ENCODE measurements around the gene MEI4.
"Not testable (repeated sequence)": the region's sequence is repeated elsewhere in the genome, so short reads cannot be mapped to it uniquely, and the experiment has no call there.

MEI4 gene

GRCh38 chr6:77650098-77650663 is 2.7 kb upstream of the MEI4 start:
- H3K4me1 ChIP-seq (ENCODE audit: low read length): no peaks in the 10 kb centered on the region
- no peak for TF ChIP-seq EZH2 (optimal IDR thresholded peaks at IDR 0.05; ENCODE audit: low read depth, low read length)
- no peak; the same call in none of the 2 replicates for TF ChIP-seq CTCF (IDR thresholded peaks at IDR 0.05; ENCODE audit: low read length)
- no peak for TF ChIP-seq EZH2phosphoT487 (IDR thresholded peaks at IDR 0.05; ENCODE audit: low read length)
- H3K27ac ChIP-seq (ENCODE audit: low read length): peak overlapping the region; percentile 8; the same call in 1 of the 2 replicates
- no peaks in the 10 kb centered on the region for H3K79me2 ChIP-seq (ENCODE audit: low read length)
- DNase-seq: peak; percentile 37
- H3K4me3 ChIP-seq (ENCODE audit: low read length): peak overlapping the region; percentile 52
- no peaks in the 10 kb centered on the region for H4K20me1 ChIP-seq (ENCODE audit: insufficient read depth, low read length)
- no peaks in the 10 kb centered on the region for H3K9me2 ChIP-seq (replicated peaks; ENCODE audit: insufficient read depth, low read length)
- peak overlapping the region; percentile 12; the same call in 1 of the 2 replicates for H3K9ac ChIP-seq (ENCODE audit: low read length)
- H3K9me3 ChIP-seq (replicated peaks; ENCODE audit: insufficient read depth, low read length): no peaks in the 10 kb centered on the region
- H3K36me3 ChIP-seq (replicated peaks; ENCODE audit: insufficient read depth, low read length): no peaks in the 10 kb centered on the region
- H3K27me3 ChIP-seq (replicated peaks; ENCODE audit: insufficient read depth, low read length): no peaks in the 10 kb centered on the region
- H3F3A ChIP-seq (ENCODE audit: insufficient read depth, low read length): no peaks in the 10 kb centered on the region
- peak overlapping the region; percentile 39; the same call in 1 of the 2 replicates for H3K4me2 ChIP-seq (ENCODE audit: low read depth, low read length)
- peak overlapping the region; percentile 66 for H2AFZ ChIP-seq (ENCODE audit: low read length)

GRCh38 chr6:77653816-77654215 is 977 bp downstream of the MEI4 start:
- no peak for TF ChIP-seq EZH2 (optimal IDR thresholded peaks at IDR 0.05; ENCODE audit: low read depth, low read length)
- TF ChIP-seq CTCF (IDR thresholded peaks at IDR 0.05; ENCODE audit: low read length): no peak
- TF ChIP-seq EZH2phosphoT487 (IDR thresholded peaks at IDR 0.05; ENCODE audit: low read length): no peak
- DNase-seq: no peak
- no peaks in the 10 kb centered on the region for H4K20me1 ChIP-seq (ENCODE audit: insufficient read depth, low read length)
- H3K27me3 ChIP-seq (replicated peaks; ENCODE audit: insufficient read depth, low read length): no peaks in the 10 kb centered on the region
- H3K36me3 ChIP-seq (replicated peaks; ENCODE audit: insufficient read depth, low read length): no peaks in the 10 kb centered on the region
- H3K9me3 ChIP-seq (replicated peaks; ENCODE audit: insufficient read depth, low read length): no peaks in the 10 kb centered on the region
- no peaks in the 10 kb centered on the region for H3K79me2 ChIP-seq (ENCODE audit: low read length)
- H3K4me1 ChIP-seq (ENCODE audit: low read length): no peaks in the 10 kb centered on the region
- H3K9me2 ChIP-seq (replicated peaks; ENCODE audit: insufficient read depth, low read length): no peaks in the 10 kb centered on the region
- H3K4me2 ChIP-seq (ENCODE audit: low read depth, low read length): no peak overlapping the region
- H2AFZ ChIP-seq (ENCODE audit: low read length): no peak overlapping the region
- H3K4me3 ChIP-seq (ENCODE audit: low read length): no peak overlapping the region
- no peak overlapping the region for H3K9ac ChIP-seq (ENCODE audit: low read length)
- no peak overlapping the region for H3K27ac ChIP-seq (ENCODE audit: low read length)
- no peaks in the 10 kb centered on the region for H3F3A ChIP-seq (ENCODE audit: insufficient read depth, low read length)

- not testable (repeated sequence) for H3K4me1 ChIP-seq (ENCODE audit: low read length); H3K27ac ChIP-seq (ENCODE audit: low read length); H3K4me2 ChIP-seq (ENCODE audit: low read depth, low read length); H4K20me1 ChIP-seq (ENCODE audit: insufficient read depth, low read length); H3K36me3 ChIP-seq (replicated peaks; ENCODE audit: insufficient read depth, low read length); H3K9ac ChIP-seq (ENCODE audit: low read length); H3K4me3 ChIP-seq (ENCODE audit: low read length); H3K9me2 ChIP-seq (replicated peaks; ENCODE audit: insufficient read depth, low read length); H2AFZ ChIP-seq (ENCODE audit: low read length); H3K9me3 ChIP-seq (replicated peaks; ENCODE audit: insufficient read depth, low read length); H3K27me3 ChIP-seq (replicated peaks; ENCODE audit: insufficient read depth, low read length); H3F3A ChIP-seq (ENCODE audit: insufficient read depth, low read length); H3K79me2 ChIP-seq (ENCODE audit: low read length); DNase-seq
These were observed 2.2 kb downstream of the MEI4 start for GRCh38 chr6:77655035-77655434.

DNA sequence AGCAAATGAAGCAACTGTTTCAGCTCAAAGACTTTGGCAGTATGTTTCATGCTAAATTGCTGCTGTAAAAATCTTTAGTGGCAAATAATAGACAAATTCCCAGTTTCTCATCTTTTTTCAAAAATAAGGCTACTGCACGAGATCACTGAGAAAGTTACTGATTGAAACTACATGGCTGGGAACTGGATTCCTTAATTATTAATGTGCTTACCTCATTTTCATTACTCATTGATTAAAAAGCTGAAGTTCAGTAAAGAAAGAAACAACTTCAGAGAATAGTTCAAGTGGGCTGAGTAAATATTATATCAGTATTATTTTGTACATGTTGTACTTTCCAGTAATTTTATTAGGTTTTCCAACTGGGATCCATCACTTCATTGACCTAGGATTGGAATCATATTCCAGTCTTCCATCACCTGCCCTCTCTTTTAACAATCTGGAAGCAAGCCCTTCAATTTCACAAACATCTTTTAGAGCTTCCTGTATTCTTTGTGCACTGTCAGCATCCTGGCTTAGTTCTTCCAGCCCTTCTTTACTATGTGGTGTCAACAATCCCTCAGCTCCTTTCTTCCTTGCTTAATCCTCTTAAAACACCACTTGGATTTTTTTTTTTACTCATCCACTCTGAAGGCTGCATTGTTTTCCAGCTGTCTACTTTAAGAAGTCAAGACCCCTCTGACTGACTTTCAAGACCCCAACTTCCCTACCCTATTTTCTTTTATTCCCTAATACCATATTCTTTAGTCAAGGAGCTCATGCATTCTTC is 4.3 kb downstream of the MEI4 start:
- TF ChIP-seq EZH2phosphoT487 (IDR thresholded peaks at IDR 0.05; ENCODE audit: low read length): no peak
- no peak for TF ChIP-seq EZH2 (optimal IDR thresholded peaks at IDR 0.05; ENCODE audit: low read depth, low read length)
- no peak for TF ChIP-seq CTCF (IDR thresholded peaks at IDR 0.05; ENCODE audit: low read length)
- Histone ChIP-seq H3K27ac (ENCODE audit: low read length) (no peak overlapping the region), H3K79me2 (ENCODE audit: low read length) (no peaks in the 10 kb centered on the region), H4K20me1 (ENCODE audit: insufficient read depth, low read length) (no peaks in the 10 kb centered on the region), H3K4me3 (ENCODE audit: low read length) (no peak overlapping the region), H3K27me3 (replicated peaks; ENCODE audit: insufficient read depth, low read length) (no peaks in the 10 kb centered on the region), H3K4me2 (ENCODE audit: low read depth, low read length) (no peak overlapping the region), H3F3A (ENCODE audit: insufficient read depth, low read length) (no peaks in the 10 kb centered on the region), H2AFZ (ENCODE audit: low read length) (no peak overlapping the region), H3K9me2 (replicated peaks; ENCODE audit: insufficient read depth, low read length) (no peaks in the 10 kb centered on the region), H3K36me3 (replicated peaks; ENCODE audit: insufficient read depth, low read length) (no peaks in the 10 kb centered on the region), H3K4me1 (ENCODE audit: low read length) (no peaks in the 10 kb centered on the region), H3K9me3 (replicated peaks; ENCODE audit: insufficient read depth, low read length) (no peaks in the 10 kb centered on the region), H3K9ac (ENCODE audit: low read length) (no peak overlapping the region)
- no peak for DNase-seq
